ENCODE data around the gene DNM3.

The DNM3 gene

DNA sequence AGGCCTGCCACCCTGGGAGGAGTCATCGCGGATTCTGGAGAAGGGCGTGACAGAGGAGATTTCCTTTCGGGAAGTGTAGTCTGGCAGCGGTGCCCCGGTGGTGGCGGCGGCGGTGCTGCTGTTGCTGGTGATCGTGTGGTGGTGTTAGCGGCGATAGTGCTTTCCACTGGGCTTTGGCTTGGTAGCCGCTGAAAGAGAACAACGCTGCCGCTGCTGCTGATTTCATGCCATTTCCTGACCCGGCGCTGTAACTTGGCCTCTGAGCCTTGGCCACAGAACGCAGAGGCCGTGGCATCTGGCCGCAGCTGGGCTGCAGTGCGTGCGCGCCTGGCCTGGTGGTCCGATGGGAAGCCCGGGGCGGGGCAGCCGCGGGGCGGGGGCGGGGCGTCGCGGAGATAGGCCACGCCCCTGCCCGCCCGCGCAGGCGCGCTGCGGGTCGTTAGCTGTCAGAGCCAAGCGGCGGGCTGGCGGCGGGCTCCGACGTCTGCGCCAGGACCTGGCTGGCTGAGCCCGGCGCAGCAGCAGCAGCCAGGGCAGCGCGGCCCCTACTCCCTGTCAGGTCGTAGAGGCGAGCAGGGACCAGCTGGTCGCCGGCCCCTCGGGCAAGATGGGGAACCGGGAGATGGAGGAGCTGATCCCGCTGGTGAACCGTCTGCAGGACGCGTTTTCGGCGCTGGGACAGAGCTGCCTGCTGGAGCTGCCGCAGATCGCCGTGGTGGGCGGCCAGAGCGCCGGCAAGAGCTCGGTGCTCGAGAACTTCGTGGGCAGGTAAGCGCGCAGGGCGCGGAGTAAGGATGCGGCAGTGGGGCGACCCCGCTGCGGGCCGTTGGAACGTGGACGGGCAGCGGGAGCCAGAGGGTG lies at the start of gene DNM3 (continued):
- TF ChIP-seq, protein P1, sequence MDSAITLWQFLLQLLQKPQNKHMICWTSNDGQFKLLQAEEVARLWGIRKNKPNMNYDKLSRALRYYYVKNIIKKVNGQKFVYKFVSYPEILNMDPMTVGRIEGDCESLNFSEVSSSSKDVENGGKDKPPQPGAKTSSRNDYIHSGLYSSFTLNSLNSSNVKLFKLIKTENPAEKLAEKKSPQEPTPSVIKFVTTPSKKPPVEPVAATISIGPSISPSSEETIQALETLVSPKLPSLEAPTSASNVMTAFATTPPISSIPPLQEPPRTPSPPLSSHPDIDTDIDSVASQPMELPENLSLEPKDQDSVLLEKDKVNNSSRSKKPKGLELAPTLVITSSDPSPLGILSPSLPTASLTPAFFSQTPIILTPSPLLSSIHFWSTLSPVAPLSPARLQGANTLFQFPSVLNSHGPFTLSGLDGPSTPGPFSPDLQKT (IDR thresholded peaks at IDR 0.05; ENCODE audit: borderline replicate concordance, low read depth, low read length), result no peak
- TF ChIP-seq, protein P2, sequence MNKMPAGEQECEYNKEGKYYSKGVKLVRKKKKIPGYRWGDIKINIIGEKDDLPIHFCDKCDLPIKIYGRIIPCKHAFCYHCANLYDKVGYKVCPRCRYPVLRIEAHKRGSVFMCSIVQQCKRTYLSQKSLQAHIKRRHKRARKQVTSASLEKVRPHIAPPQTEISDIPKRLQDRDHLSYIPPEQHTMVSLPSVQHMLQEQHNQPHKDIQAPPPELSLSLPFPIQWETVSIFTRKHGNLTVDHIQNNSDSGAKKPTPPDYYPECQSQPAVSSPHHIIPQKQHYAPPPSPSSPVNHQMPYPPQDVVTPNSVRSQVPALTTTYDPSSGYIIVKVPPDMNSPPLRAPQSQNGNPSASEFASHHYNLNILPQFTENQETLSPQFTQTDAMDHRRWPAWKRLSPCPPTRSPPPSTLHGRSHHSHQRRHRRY (tag by site-specific recombination; IDR thresholded peaks at IDR 0.05), result no peak
- TF ChIP-seq SALL2 (tag by site-specific recombination; IDR thresholded peaks at IDR 0.05; ENCODE audit: borderline replicate concordance) (no peak), ZNF155 (tag by site-specific recombination; IDR thresholded peaks at IDR 0.05) (no peak), ZNF677 (tag by site-specific recombination; IDR thresholded peaks at IDR 0.05) (no peak), ZNF112 (tag by site-specific recombination; IDR thresholded peaks at IDR 0.05) (no peak), SP2 (tag by site-specific recombination; IDR thresholded peaks at IDR 0.05) (peak; percentile 28; the same call in 1 of the 2 replicates), ZNF114 (tag by site-specific recombination; IDR thresholded peaks at IDR 0.05) (no peak), ZSCAN30 (tag by site-specific recombination; IDR thresholded peaks at IDR 0.05) (peak; percentile 55; the same call in 1 of the 2 replicates), ZNF48 (tag by site-specific recombination; IDR thresholded peaks at IDR 0.05) (no peak), ZFP41 (tag by site-specific recombination; IDR thresholded peaks at IDR 0.05; ENCODE audit: borderline replicate concordance) (no peak), ZNF701 (tag by site-specific recombination; IDR thresholded peaks at IDR 0.05) (no peak), ZNF558 (tag by site-specific recombination; IDR thresholded peaks at IDR 0.05) (no peak), SP3 (tag by site-specific recombination; IDR thresholded peaks at IDR 0.05) (peak; percentile 79), ZNF585B (tag by site-specific recombination; IDR thresholded peaks at IDR 0.05) (no peak), ZNF391 (tag by site-specific recombination; IDR thresholded peaks at IDR 0.05; ENCODE audit: borderline replicate concordance, low read depth) (no peak), ZBTB17 (tag by site-specific recombination; IDR thresholded peaks at IDR 0.05) (peak; percentile 91), ZNF366 (tag by site-specific recombination; conservative IDR thresholded peaks at IDR 0.05) (no peak), MEIS1 (CRISPR knock-in tag; IDR thresholded peaks at IDR 0.05; ENCODE audit: borderline replicate concordance) (no peak), ZNF416 (tag by site-specific recombination; IDR thresholded peaks at IDR 0.05) (no peak), BCL11B (tag by site-specific recombination; IDR thresholded peaks at IDR 0.05; ENCODE audit: low read depth) (no peak), ZNF707 (tag by site-specific recombination; IDR thresholded peaks at IDR 0.05) (no peak), ZNF473 (tag by site-specific recombination; IDR thresholded peaks at IDR 0.05) (no peak)
- TF ChIP-seq, protein P3, sequence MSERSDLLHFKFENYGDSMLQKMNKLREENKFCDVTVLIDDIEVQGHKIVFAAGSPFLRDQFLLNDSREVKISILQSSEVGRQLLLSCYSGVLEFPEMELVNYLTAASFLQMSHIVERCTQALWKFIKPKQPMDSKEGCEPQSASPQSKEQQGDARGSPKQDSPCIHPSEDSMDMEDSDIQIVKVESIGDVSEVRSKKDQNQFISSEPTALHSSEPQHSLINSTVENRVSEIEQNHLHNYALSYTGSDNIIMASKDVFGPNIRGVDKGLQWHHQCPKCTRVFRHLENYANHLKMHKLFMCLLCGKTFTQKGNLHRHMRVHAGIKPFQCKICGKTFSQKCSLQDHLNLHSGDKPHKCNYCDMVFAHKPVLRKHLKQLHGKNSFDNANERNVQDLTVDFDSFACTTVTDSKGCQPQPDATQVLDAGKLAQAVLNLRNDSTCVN (tag by site-specific recombination; optimal IDR thresholded peaks at IDR 0.05), result peak; percentile 88
- TF ChIP-seq, protein P4, sequence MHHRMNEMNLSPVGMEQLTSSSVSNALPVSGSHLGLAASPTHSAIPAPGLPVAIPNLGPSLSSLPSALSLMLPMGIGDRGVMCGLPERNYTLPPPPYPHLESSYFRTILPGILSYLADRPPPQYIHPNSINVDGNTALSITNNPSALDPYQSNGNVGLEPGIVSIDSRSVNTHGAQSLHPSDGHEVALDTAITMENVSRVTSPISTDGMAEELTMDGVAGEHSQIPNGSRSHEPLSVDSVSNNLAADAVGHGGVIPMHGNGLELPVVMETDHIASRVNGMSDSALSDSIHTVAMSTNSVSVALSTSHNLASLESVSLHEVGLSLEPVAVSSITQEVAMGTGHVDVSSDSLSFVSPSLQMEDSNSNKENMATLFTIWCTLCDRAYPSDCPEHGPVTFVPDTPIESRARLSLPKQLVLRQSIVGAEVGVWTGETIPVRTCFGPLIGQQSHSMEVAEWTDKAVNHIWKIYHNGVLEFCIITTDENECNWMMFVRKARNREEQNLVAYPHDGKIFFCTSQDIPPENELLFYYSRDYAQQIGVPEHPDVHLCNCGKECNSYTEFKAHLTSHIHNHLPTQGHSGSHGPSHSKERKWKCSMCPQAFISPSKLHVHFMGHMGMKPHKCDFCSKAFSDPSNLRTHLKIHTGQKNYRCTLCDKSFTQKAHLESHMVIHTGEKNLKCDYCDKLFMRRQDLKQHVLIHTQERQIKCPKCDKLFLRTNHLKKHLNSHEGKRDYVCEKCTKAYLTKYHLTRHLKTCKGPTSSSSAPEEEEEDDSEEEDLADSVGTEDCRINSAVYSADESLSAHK (tag by site-specific recombination; IDR thresholded peaks at IDR 0.05), result 0 out of 2 replicates have a peak, but pooled peaks have one; percentile 22
- TF ChIP-seq, protein P5, sequence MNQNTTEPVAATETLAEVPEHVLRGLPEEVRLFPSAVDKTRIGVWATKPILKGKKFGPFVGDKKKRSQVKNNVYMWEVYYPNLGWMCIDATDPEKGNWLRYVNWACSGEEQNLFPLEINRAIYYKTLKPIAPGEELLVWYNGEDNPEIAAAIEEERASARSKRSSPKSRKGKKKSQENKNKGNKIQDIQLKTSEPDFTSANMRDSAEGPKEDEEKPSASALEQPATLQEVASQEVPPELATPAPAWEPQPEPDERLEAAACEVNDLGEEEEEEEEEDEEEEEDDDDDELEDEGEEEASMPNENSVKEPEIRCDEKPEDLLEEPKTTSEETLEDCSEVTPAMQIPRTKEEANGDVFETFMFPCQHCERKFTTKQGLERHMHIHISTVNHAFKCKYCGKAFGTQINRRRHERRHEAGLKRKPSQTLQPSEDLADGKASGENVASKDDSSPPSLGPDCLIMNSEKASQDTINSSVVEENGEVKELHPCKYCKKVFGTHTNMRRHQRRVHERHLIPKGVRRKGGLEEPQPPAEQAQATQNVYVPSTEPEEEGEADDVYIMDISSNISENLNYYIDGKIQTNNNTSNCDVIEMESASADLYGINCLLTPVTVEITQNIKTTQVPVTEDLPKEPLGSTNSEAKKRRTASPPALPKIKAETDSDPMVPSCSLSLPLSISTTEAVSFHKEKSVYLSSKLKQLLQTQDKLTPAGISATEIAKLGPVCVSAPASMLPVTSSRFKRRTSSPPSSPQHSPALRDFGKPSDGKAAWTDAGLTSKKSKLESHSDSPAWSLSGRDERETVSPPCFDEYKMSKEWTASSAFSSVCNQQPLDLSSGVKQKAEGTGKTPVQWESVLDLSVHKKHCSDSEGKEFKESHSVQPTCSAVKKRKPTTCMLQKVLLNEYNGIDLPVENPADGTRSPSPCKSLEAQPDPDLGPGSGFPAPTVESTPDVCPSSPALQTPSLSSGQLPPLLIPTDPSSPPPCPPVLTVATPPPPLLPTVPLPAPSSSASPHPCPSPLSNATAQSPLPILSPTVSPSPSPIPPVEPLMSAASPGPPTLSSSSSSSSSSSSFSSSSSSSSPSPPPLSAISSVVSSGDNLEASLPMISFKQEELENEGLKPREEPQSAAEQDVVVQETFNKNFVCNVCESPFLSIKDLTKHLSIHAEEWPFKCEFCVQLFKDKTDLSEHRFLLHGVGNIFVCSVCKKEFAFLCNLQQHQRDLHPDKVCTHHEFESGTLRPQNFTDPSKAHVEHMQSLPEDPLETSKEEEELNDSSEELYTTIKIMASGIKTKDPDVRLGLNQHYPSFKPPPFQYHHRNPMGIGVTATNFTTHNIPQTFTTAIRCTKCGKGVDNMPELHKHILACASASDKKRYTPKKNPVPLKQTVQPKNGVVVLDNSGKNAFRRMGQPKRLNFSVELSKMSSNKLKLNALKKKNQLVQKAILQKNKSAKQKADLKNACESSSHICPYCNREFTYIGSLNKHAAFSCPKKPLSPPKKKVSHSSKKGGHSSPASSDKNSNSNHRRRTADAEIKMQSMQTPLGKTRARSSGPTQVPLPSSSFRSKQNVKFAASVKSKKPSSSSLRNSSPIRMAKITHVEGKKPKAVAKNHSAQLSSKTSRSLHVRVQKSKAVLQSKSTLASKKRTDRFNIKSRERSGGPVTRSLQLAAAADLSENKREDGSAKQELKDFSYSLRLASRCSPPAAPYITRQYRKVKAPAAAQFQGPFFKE (tag by site-specific recombination; IDR thresholded peaks at IDR 0.05; ENCODE audit: borderline replicate concordance), result no peak
- TF ChIP-seq, protein P6, sequence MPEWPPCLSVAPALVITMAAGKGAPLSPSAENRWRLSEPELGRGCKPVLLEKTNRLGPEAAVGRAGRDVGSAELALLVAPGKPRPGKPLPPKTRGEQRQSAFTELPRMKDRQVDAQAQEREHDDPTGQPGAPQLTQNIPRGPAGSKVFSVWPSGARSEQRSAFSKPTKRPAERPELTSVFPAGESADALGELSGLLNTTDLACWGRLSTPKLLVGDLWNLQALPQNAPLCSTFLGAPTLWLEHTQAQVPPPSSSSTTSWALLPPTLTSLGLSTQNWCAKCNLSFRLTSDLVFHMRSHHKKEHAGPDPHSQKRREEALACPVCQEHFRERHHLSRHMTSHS (tag by site-specific recombination; IDR thresholded peaks at IDR 0.05), result no peak
